NCI-H1092 treated with DMSO at 0.1 percent for 48 hours (cell line): ENCODE data around the gene PCBP4.
"Not testable (repeated sequence)": the region's sequence is repeated elsewhere in the genome, so short reads cannot be mapped to it uniquely, and the experiment has no call there.

Experiments
- DNase-seq: peaks from one replicate; lab custom pipeline; 2025; lab: John Stamatoyannopoulos, UW

Gene PCBP4

GRCh38 chr3:51938780-51939425 is 28.4 kb downstream of the PCBP4 start:
- no peak for DNase-seq

- DNase-seq = no peak
Measured at GRCh38 chr3:51937611-51938450, 29.4 kb downstream of the PCBP4 start.

DNA sequence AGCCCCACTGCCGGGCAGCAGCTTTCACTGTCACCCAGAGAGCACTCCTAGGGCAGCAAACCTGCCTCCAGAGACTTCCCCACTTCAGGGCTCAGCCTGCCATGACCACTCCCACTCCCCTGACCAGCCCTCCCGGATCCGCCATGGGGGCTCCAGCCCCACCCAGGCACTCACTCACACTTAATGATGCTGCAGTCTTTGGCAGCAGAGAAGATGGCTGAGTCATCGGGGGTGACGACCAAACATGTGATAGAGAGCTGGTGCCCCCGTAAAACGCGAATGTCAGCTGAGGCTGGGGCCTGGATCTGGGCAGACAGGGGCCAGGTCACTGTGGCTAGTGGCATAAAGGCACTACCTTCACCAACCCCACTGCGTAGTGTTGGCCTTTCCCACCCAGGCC is 30.2 kb downstream of the PCBP4 start:
- no peak for DNase-seq

DNA sequence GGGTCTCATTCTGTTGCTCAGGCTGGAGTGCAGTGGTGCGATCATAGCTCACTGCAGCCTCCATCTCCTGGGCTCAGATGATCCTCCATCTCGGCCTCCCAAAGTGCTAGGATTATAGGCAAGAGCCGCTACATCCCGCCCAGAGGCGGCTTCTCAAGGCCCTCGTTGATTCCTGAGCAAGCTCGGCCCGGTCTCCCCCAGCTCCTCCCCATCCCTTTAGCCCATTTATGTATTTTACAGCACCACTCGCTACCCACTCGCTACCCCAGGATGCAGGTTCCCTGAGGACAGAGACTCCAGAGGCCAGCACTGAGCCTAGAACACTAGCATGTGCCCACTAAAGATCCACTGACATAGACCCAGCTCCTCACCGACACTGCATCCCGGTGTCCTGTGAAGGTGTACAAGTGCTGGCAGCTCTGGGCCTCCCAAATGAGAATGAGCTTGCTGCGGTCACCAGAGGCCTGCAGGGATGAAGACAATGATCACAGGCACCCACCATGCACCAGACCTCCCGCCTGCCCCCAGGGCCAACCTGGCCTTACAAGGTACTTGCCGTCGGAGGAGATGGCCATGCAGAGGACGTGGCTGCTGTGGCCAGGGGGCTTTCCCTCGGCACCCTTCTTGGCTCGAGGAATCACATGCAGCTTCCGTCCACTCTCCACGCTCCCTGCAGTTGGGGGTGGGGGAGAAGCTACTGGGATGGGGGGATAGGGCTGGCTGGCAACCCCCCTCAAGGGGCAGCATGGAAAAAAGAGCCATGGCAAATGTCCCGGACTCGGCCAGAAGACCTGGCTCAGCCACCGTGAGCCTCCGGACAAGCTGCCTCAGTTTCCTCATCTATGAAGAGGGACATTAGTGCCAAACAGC is 31.1 kb downstream of the PCBP4 start:
- no peak for DNase-seq

- DNase-seq = no peak
Measured at GRCh38 chr3:51934991-51935885, 32.0 kb downstream of the PCBP4 start.

DNA sequence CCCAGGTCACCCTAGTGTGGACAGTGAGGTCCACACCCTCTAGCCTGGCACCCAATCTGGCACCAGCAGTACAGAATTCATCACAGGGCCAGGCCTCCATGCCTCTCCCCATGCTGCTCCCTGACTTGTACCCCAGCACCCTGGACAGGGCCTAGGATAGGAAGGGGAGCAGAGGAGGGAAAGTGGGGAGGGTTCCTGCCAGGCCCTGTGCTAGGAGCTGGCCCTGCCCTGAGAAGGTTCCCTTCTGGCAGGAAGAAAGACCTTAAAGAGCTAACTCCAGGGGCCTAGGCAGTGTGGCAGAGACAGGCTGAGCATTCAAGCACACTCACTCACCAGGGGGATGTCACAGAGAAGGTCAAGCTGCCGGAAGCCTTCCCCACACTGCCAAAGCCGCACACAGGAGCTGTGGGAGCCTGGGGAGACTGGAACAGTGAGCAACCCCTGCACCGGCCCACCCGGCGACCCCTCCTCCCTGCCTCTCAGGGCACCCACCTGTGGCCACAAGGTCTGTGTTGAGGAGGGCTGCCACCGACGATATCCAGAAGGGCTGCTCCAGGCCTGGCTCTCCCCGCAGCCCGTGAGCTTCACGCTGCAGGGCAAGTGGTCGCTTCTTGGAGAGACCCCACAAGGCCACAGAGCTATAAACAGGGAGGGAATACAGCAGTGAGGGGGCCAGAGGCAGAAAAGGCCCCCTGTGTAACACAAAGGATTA is 33.0 kb downstream of the PCBP4 start:
- no peak for DNase-seq

GRCh38 chr3:51933471-51934138 is 33.6 kb downstream of the PCBP4 start:
- DNase-seq = no peak

GRCh38 chr3:51932471-51933370 is 34.5 kb downstream of the PCBP4 start:
- DNase-seq = no peak

GRCh38 chr3:51931756-51932155 is 35.5 kb downstream of the PCBP4 start:
- no peak for DNase-seq

- no peak for DNase-seq
Measured at GRCh38 chr3:51930439-51930838, 36.8 kb downstream of the PCBP4 start.

DNA sequence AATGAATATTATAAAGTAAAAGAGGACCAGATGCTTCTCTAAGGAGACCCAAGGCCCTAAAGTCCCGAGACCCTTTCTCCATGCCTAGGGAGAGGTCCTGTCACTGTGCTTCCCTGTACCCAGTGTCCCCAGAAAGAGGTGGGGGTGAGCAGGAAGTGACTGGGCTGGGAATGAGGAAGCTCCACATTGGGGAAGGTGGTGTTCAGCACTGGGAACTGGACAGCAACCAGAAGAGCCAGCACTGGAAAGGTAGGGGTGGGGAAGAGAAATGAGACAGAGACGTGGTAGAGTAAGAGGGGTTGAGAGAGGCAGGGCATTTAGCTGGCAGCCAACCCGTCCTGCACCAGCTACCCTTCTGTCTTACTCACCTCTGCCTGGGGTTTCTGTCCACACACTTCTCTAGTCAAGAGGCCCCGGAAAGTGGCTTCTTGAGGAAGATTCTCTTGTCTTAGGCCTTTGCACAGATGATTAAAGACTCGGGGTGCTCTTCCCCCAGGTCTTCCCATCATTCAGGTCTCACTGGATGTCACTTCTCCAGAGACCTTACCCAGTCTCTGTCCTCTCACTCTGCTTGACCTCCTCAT is 37.7 kb downstream of the PCBP4 start:
- no peak for DNase-seq

GRCh38 chr3:51928981-51929380 is 38.3 kb downstream of the PCBP4 start:
- DNase-seq = not testable (repeated sequence)

- no peak for DNase-seq
Measured at GRCh38 chr3:51928438-51928837, 38.8 kb downstream of the PCBP4 start.

- DNase-seq = no peak
Measured at GRCh38 chr3:51927061-51927977, 39.9 kb downstream of the PCBP4 start.

- no peak for DNase-seq
Measured at GRCh38 chr3:51921081-51921578, 46.1 kb downstream of the PCBP4 start.

GRCh38 chr3:51916418-51916817 is 50.8 kb downstream of the PCBP4 start:
- no peak for DNase-seq

- DNase-seq = no peak
Measured at GRCh38 chr3:51908026-51908425, 59.2 kb downstream of the PCBP4 start.
